ENCODE results near the gene SUFU.
"Not testable (repeated sequence)": the region's sequence is repeated elsewhere in the genome, so short reads cannot be mapped to it uniquely, and the experiment has no call there.

SUFU gene

DNA sequence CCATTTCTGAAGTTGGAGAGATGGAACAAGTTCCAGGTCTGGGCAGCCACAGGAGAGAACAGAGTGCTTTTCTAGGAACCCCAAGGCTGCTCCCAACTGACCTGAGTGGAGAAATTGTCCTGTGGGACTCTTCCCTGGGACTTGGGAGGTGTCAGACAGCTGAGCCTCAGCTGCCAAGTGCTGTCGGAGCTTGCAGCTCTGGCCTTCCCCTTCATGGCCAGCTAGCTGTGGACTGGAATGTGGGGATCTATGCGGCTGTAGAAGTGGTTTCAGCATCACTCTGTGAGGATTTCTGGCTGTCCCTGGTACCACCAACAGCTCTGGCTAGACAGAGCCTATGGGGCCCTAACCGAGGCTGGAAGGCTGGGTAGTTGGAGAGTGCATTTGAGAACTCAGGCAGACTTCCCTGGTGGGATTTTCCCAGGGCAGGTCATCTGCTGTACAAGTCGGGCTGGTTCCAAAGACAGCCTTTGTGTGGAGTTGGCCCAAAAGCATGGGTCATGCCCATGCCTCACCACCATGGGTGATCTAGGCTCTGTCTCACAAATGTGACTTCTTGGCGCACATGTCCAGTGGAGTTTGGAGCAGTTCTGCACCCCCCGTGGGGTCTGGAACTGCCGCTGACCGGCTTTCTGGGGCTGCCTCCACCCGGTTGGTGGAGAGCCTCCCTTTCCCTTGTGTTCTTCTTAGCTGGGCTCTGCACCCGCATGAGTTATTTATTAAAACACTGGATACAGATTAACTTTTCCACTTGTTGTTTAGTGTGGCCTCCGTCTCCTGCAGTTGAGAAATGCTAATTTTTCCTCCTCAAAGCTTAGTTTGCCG, 10.9 kb downstream of the SUFU start:
- no peak for DNase-seq (ENCODE audit: low spot score)

DNA sequence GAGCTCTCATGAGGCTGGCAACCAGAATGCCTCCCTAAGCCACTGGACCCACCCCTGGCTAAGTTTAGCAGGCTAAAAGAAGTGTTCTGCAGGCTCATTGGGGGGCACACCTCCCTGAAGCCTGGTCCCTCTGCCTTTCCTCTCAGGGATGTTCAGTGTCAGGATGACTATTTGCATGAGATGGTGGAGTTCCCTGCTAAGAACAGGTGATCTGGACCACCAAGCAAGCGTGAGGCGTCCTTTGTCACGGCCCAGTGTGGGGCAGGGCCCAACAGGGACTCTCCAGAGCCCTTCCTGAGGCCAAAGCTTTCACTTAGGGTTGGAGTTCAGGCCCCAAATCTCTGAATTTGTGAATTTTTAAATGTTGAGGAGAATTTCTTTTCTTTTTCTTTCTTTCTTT, 12.0 kb downstream of the SUFU start:
- DNase-seq (ENCODE audit: low spot score): no peak

DNA sequence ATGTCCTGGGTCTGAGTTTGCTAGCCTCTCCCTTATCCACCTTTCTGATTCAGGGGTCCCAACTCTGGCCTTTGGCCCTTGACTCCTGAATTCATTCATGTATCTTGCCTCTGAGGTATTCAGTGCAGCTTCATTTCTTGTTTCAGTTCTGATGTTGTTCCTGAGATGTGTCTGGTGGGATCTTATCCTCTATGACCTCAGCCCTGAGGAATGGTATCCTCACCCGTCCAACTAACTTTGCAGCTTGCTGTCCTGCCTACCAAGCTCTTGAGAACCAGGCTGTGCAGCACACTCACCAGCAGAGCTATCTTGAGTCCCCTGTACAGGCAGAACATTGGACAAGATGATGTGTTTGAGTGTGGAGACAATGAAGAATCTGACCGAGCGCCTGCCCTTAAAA, 13.8 kb downstream of the SUFU start:
- DNase-seq (ENCODE audit: low spot score): no peak

DNA sequence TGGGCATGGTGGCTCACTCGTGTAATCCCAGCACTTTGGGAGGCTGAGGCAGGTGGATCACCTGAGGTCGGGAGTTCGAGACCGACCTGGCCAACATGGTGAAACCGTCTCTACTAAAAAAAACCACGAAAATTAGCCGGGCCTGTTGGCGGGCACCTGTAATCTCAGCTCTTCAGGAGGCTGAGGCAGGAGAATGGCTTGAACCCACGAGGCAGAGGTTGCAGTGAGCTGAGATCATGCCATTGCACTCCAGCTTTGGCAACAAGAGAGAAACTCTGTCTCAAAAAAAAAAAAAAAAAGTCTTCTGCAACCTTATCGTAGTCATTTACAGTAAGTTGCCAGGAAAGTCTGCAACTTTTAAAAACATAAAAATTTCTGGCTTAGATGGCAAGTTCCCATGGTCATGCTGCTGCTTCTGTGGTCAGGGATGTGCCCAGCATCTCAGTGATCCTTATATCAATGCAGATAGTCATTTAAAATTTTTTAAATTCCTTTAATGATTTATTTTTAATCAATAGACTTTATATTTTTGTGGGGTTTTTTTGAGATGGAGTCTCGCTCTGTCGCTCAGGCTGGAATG, 15.6 kb downstream of the SUFU start:
- no peak for DNase-seq (ENCODE audit: low spot score)

DNA sequence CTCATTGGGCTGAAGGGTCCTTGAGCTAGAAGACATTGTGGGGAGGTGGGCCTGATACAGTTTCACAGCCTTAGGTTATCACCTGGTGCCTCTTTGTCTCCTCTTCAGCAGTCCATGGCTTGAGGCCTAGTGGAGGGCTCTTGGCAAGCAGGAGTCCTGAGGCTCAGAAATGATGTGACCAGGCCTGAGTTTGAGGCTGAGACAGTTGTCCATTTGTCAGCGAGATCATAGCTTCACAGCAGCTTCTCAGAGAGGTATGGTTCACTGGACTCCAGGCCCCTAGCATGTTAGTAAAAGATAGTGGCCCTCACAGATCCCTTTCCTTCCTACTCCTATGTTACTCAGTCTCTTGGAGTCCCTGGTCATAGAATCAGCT, 19.1 kb downstream of the SUFU start:
- DNase-seq (ENCODE audit: low spot score): no peak

DNA sequence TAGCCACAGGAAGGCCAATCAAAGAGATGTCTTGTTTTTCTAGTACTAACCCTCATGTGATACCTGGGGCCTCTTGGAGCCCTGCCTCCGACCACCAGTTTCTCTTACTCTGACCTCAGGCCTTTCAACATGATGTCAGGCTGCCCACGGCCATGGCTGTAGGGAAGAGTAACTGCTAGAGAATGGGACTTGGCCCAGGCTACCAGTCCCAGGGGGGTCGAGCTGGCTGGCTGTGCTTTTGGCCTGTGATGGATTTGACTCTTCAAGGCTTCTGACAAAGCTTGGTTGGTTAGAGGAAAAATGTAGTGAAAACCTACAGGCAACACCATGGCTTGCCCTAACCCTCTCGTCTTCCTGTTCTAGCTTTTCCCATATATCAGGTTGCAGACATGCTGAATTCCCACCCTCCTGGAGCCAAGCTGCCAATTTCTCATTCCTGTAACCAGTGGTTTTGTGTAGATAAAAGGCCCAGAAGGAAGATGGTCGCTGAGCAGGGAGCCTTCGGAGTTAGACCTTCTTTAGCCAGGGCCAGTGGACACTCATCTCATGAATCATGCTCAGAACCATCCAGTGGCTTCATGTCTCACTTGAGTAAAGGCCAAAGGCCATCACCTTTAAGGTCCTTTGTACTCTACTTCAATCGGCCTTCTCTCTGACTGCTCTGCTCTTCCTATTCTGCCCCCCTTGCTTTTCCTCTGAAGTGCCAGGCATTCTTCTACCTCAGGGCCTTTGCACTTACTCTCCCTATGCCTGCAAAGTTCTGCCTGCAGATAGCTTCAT, 19.7 kb downstream of the SUFU start:
- no peak for DNase-seq (ENCODE audit: low spot score)

DNA sequence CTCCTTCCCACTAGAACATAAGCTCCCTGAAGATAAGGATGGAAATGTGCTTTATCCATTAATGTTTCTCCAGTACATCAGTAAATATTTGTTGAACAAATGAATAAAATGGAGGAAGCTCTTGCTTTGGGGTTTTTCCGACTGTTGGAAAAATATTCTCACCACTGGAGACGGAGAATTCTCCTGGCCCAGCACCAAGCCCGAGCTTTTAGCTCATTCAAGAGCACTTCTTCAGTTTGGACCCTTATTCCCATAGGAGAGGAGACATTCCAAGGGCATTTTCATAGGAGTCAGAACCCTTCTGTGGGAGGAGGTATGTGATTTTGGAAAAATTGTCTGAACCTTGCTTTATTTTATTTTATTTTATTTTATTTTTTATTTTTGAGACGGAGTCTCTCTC, 21.0 kb downstream of the SUFU start:
- no peak for DNase-seq (ENCODE audit: low spot score)

DNA sequence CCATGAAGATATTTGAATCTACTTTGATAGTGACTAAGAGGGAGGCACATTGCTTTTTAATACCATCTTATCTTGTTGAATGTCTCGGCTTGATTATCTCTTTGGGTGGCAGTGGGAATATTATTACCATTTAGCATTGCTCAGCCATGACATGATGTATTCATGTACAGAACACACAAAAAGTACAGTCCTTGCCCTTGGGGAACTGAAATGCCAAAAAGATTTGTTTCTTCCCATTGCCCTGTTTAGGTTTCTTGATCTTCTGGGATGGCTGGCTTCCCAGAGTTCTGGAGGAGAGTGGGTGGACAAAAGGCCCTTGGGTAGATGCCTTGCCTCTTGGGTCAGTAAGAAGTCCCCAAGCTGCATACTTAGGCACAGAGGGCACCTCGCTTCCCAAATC, 23.8 kb downstream of the SUFU start:
- DNase-seq (ENCODE audit: low spot score): no peak

DNA sequence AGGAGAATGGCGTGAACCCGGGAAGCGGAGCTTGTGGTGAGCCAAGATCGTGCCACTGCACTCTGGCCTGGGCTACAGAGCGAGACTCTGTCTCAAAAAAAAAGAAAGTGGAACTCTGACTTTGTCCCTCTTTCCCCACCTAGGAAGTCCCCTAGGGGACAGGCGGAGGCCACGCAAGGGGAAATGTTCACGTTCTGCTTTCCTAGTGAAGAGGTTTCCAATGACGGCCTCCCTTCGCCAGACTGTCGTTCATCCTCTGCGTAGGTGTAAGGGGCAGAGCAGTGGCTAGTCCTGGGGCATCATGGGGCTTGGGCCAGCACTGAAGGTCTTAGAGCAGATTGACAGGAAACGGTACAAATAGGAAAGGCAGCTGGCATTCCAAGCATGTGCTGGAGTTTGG, 30.6 kb downstream of the SUFU start:
- DNase-seq (ENCODE audit: low spot score): no peak

DNA sequence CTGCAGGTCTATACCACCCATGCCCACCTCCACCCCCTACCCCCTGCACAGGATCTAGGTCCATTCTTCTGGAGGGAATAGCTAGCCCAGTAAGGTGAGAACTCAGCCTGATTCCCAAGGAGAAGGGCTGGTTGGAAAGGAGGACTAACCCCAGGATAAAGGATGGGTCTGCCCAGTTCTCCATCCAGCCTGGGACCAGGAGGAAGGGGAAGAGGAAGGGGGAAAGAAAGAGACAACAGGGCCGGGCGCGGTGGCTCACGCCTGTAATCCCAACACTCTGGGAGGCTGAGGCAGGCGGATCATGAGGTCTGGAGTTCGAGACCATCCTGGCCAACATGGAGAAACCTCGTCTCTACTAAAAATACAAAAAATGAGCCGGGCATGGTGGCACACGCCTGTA, 31.2 kb downstream of the SUFU start:
- not testable (repeated sequence) for DNase-seq (ENCODE audit: low spot score)

DNA sequence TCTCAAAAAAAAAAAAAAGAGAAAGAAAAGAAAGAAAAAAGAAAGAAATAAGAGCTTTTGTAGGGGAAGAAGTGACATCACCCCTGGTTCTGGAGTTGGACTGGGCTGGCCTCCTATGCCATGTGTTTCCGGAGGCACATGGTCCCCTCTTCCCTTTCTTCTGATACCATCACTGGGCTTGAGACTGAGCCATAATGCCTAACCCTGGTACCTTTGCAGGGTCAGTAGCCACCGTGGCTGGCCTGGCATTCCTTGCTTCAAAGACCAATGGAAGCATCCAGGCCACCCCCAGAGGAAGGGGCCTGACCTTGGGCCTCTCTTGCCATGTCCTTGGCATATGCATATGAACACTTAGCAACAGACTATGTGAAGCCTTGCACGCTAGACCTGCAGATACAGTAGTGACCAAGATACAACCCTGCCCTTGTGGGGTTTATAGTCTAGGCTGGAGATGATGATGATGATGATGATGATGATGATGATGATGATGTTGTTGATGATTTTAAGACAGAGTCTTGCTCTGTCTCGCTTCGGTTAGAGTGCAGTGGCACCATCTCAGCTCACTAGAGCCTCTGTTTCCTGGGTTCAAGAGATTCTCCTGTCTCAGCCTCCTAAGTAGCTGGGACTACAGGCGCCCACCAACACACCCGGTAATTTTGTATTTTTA, 31.8 kb downstream of the SUFU start:
- no peak for DNase-seq (ENCODE audit: low spot score)

DNA sequence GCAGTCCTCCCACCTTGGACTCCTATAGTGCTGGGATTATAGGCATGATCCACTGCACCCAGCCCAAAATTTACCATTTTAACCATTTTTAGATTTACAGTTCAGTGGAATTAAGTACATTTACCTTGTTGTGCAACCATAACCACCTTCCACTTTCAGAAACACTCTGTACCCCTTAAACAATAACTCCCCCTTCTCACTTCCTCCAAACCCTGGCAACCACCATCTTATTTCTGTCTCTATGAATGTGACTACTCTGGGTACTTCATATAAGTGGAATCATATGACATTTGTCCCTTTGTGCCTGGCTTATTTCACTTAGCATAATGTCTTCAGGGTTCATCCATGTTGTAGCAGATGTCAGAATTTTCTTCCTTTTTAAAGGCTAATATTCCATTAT, 33.6 kb downstream of the SUFU start:
- no peak for DNase-seq (ENCODE audit: low spot score)

DNA sequence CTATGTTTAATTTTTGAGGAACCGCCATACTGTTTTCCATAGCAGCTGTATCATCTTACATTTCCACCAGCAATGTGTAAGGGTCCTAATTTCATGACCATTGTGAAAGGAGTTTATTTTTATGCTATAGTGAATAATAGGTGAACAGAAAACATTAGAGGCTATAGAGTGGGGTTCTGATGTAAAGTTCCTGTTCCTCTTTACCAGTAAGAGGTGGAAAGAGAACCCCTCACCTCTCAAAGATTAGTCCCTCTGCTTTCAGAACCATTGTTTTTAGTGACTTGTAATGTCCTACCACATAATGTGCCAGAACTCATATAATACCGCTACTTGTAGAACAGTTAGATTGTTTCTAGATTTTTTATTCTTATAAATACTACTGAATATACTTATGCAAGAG, 34.2 kb downstream of the SUFU start:
- no peak for DNase-seq (ENCODE audit: low spot score)

DNA sequence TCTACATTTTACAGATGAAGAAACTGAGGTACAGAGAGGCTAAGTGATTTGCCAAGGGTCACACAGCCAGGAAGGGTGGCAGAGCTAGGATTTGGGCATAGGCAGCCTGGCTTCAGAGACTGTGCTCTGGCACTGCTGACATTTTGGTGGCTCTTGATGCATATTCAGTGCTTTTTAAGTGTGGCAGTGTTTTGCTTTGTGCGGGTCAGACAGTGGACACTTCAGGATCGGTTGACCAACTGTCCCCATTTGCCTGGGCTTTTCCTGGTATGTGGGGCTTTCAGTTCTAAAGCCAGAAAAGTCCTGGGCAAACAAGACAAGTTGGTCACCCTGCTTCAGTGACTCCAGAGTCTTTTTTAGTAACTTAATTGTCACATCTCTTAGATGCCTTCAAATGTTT, 35.0 kb downstream of the SUFU start:
- DNase-seq (ENCODE audit: low spot score): no peak

DNA sequence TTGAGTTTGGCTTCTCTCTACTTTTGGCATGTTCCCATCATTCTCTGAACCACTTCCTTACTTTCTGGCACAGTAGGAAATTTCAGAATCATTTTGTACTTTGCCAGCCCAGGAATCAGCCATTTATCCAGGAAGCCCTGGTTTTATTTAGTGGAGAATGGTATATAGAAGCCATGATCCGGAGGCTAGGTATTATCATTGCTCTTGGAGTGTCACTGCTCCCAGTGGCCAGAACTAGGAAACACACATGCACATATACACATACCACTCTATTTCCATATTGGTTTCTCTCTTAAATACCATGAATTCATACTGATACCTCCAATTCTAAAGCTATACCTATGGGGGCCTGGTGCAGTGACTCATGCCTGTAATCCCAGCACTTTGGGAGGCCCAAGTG, 36.3 kb downstream of the SUFU start:
- DNase-seq (ENCODE audit: low spot score): no peak

DNA sequence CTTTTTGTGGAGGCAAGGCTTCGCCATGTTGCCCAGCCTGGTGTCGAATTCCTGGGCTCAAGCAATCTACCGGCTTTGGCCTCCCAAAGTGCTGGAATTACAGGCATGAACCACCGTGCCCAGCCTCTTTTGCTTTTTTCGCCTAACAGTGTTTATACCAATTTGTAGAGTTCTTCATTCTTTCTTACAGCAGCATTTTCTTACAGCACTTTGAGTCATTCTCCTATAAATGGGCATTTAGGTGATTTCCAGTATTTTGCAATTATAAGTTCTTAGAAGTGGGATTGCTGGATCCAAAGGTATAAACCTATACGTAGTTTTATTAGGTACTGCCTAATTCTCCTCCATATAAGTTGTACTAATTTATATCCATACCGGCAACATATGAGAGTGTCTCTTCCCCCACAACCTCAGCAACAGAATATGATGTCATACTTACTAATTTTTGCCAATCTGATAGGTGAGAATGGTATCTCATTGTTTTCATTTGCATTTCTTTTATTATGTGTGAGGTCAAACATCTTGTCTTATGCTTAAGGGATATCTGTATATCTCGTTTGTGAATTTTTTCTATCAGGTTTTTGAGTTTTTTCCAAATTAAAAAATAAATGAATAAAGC, 39.1 kb downstream of the SUFU start:
- DNase-seq (ENCODE audit: low spot score): no peak

DNA sequence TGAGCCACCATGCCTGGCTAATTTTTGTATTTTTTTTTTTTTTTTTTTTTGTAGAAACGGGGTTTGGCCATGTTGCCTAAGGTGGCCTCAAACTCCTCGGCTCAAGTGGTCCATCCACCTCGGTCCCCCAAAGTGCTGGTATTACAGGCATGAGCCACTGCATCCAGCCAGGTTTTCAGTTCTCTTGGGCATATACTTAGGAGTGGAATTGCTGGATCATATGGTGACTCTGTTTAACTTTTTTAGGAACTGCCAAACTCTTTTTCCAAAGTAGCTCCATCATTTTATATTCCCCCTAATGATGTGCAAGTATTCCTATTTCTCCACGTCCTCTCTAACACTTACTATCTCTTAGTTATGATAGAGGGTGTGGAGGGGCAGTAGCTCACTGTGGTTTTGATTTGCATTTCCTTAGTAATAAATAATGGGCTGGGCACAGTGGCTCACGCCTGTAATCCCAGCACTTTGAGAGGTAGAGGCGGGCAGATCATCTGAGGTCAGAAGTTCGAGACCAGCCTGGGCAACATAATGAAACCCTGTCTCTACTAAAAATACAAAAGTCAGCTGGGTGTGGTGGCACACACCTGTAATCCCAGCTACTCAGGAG, 41.6 kb downstream of the SUFU start:
- no peak for DNase-seq (ENCODE audit: low spot score)

DNA sequence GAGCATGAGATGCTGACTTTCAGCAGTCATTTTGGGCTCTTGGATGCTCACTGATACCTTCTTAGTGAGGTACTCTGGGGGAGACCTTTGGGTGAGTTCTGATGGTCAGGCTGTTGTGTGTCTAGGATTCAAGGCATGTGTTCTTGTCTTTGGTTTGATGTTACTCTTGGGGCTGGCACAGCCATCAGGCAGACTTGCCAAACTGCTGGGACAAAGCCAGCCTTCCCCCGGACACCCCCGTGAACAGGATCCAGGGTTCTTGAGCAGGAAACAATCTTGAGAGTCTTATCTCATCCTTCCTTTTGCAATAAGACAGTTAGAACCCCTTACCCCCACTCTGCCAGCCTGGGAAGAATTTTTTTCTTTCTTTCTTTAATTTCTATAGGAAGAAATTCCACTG, 42.2 kb downstream of the SUFU start:
- no peak for DNase-seq (ENCODE audit: low spot score)

DNA sequence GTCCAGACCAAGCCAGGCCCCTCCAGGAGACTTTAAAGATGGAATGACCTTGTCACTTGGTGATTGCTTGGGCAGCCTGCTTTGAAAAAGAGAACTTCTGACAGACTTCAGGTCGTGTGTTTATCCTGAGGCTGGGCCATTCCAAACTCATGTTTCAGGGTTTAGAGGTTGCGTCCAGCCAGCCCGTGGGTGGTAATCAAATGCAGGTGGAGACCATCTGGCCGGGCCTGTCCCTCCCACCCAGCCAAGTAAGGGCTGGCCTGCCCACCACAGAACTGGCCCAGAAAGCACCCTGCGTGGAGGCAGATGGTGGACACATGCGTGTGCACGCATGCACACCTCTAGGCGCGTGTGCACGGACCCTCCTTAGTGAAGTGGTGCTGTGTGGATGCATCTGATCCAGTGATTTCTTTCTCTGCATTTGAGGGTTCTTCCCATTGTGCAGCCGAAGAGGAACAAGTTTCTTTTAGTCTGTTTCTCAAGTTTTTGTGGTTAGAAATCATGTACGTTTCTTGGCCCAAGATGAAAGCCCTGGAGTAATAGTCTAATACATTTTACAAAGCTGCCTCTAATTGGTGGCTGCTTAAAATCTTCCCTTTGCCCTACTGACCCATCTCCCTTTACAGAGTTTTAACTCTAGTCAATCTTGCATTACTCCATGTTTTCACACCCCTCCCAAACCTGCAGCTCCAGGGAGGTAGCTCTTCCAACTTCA, 43.0 kb downstream of the SUFU start:
- DNase-seq (ENCODE audit: low spot score): no peak

DNA sequence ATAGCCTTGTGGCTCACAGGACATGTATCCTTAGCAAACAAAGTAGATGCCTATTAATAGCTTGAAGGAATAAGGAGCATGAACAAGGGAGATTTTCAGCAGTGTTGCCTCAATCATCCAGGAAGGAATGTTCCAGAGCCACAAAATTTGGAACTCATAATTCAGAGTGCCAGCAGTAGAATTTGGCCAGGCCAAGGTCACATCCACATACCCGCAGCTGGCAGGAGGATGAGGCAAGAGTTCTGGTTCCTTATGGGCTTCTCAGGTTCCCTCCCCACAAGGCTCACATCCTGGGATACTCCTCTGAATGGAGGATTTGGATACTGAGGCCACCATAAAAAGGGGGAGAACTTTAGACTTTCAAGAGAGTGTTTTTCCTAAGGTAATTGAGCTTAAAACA, 45.8 kb downstream of the SUFU start:
- no peak for DNase-seq (ENCODE audit: low spot score)

DNA sequence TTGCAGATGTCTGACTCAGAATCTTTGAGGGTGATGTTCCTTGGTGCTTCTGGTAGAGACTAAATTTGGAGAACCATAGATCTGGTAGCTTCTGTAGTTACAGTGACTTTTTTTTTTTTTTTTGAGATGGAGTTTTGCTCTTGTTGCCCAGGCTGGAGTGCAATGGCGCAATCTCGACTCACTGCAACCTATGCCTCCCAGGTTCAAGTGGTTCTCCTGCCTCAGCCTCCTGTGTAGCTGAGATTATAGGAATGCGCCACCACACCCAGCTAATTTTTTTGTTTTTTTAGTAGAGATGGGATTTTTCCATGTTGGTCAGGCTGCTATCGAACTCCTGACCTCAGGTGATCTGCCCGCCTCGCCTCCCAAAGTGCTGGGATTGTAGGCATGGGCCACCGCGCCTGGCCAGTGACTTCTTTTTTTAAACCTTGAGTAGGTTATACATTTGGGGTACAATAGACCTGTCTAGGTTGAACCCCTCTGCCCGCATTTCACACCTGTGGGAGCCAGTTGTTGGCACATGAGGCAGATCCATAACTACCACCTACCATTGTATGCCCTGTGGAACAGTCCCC, 47.0 kb downstream of the SUFU start:
- no peak for DNase-seq (ENCODE audit: low spot score)
